Measurements from ENCODE around the gene CREBBP.

The CREBBP gene

DNA sequence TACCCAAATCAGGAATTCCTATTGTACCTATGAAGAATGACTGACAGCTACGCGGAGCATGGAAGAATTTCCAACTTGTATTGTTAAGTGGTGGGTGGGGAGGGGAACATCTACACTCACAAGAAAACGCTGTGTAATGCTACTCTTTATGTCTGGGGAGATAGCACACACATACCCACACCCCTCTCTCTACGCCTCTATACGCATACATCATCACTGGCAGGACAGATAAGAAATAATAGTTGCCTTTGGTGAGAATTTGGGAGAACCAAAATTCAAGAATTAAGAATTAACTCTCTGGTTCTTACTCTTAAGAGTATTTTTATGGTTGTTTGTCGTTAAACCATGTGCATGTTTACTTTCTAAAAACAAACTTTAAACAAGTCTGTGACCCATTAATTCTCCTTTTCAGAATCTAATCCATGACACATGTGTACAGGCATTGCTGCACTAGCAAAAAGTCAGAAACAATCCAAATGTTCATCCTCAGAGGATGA is 33.9 kb downstream of the CREBBP start:
- no peak for TF ChIP-seq CTCF (IDR thresholded peaks at IDR 0.05; ENCODE audit: low read depth, low read length, missing control alignments)
- no peak for DNase-seq (ENCODE audit: extremely low read depth, low read depth)

GRCh38 chr16:3846087-3846486 is 34.4 kb downstream of the CREBBP start:
- no peak for TF ChIP-seq CTCF (IDR thresholded peaks at IDR 0.05; ENCODE audit: low read depth, low read length, missing control alignments)
- H3K4me3 ChIP-seq (replicated peaks; ENCODE audit: low read depth, low read length) = no peak overlapping the region
- no peak for DNase-seq (ENCODE audit: extremely low read depth, low read depth)

More for the DNA sequence above, 33.9 kb downstream of the CREBBP start:
- no peak overlapping the region for H3K4me3 ChIP-seq (replicated peaks; ENCODE audit: low read depth, low read length)

DNA sequence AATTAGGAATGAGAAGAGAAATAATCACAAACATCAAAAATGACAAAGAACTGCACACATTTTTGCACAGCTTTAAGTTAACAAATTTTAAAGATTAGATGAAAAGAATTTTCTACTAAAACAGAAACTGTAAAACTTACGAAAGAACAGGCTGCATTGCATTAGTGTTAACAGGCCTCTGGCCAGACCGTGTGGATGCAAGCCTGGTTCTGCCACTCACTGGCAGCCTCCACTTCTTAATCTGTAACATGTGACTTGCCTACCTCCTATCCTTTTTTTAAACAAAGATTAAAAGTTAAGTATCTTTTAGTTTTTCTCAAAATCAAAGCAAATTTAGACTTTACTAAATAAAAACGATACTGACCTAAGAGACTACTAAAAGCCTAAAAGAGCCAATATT is 37.5 kb downstream of the CREBBP start:
- no peak for TF ChIP-seq CTCF (IDR thresholded peaks at IDR 0.05; ENCODE audit: low read depth, low read length, missing control alignments)
- DNase-seq (ENCODE audit: extremely low read depth, low read depth) = no peak
- no peak overlapping the region for H3K4me3 ChIP-seq (replicated peaks; ENCODE audit: low read depth, low read length)

GRCh38 chr16:3841729-3842508 is 38.6 kb downstream of the CREBBP start:
- DNase-seq (ENCODE audit: extremely low read depth, low read depth) = no peak

GRCh38 chr16:3839402-3840184 is 40.9 kb downstream of the CREBBP start:
- no peak for DNase-seq (ENCODE audit: extremely low read depth, low read depth)
- no peak overlapping the region for H3K4me3 ChIP-seq (replicated peaks; ENCODE audit: low read depth, low read length)
- TF ChIP-seq CTCF (IDR thresholded peaks at IDR 0.05; ENCODE audit: low read depth, low read length, missing control alignments) = no peak

More at GRCh38 chr16:3841729-3842508, 38.6 kb downstream of the CREBBP start:
- H3K4me3 ChIP-seq (replicated peaks; ENCODE audit: low read depth, low read length) = no peak overlapping the region
- no peak for TF ChIP-seq CTCF (IDR thresholded peaks at IDR 0.05; ENCODE audit: low read depth, low read length, missing control alignments)

DNA sequence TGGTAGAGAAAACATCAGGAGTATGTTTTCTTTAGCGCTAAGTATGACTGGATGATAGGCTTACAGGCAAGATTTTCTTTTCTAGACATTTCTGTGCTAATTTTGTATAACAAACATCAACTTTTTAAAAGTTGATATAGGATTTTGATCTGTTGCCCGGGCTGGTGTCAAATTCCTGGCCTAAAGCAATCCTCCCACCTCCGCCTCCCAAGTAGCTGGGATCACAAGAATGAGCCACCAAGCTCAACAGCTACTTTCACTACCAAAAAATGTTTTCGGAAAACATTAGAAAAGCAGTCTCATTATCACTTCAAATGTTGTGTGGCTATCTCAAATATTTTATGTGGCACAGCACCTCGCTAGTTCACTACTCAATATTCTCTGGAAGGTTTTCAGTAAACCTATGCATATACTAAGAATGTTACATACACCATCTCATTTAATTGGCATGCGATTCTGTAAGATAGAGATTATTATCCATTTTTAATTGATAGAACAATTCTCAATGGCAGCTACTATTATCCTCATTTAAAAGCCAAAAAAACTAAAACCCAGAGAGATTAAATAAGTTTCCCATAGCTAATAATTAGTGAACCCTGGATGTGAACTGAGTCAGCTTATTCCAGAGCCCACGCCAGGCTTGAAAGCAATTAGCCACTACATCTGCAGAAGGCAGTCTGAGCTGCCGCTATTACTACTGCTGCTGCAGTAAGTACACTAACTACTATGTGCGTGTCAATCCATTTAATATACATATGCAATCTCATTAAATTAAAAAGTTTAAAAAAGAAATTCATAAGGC is 41.7 kb downstream of the CREBBP start:
- H3K4me3 ChIP-seq (replicated peaks; ENCODE audit: low read depth, low read length) = no peak overlapping the region
- no peak for DNase-seq (ENCODE audit: extremely low read depth, low read depth)
- no peak for TF ChIP-seq CTCF (IDR thresholded peaks at IDR 0.05; ENCODE audit: low read depth, low read length, missing control alignments)
